GM12801 (cell line): ENCODE data around the gene C6orf120.

Experiments
- CTCF ChIP-seq: IDR thresholded peaks from one replicate; pipeline ENCODE4 v1.5.1; 2011; ENCODE audit warnings: control low read depth; ENCODE audit not compliant: insufficient read length; ENCODE audit errors: extremely low read depth

C6orf120 gene

GRCh38 chr6:169751242-169752073 is 49.5 kb downstream of the C6orf120 start, which contains the start of the genes DYNLT2 and ERMARD:
TSS of gene DYNLT2 (minus strand) at chr6:169751572. CDS start at chr6:169751458, 114 bp downstream.
TSS of gene ERMARD (plus strand) at chr6:169751622. CDS start at chr6:169751658, 36 bp downstream.
- TF ChIP-seq CTCF: no peak

- no peak for TF ChIP-seq CTCF
These were observed 50.2 kb downstream of the C6orf120 start for GRCh38 chr6:169752074-169752623.
